Aorta (tissue), 5 donors: ENCODE measurements around the gene ZBTB42. TPM values are rescaled to one million over a fixed set of nuclear protein-coding genes. Genes with fewer than 3 reads are reported as not detected.

Source experiments
- ATAC-seq: fragments of 200-7000 bp; cut with Tn5 transposase; one replicate; pipeline ENCODE4 v1.9.1; 2022; ENCODE audit warnings: moderate library complexity; ENCODE audit not compliant: low FRiP score
- DNase-seq, 2 donors: peaks; one replicate each; pipeline ENCODE4 v3.0.0-alpha.2; 2020
- H3K27ac ChIP-seq, 2 donors: one replicate each; pipeline ENCODE4 v1.5.1; 2013; ENCODE audit warnings: low read length in 2 of 2, mild to moderate bottlenecking in 2 of 2, moderate library complexity in 2 of 2, control low read depth in 1 of 2, inconsistent platforms in 1 of 2, low read depth in 1 of 2
- H3K27me3 ChIP-seq, 2 donors: one replicate each; pipeline ENCODE4 v1.6.1; 2013; ENCODE audit warnings: control low read depth in 1 of 2, low read length in 1 of 2, mild to moderate bottlenecking in 1 of 2, moderate library complexity in 1 of 2; ENCODE audit not compliant: insufficient read depth in 2 of 2, control insufficient read depth in 1 of 2
- H3K36me3 ChIP-seq, 2 donors: one replicate each; pipeline ENCODE4 v1.6.1; 2013; ENCODE audit warnings: control low read depth in 1 of 2, low read length in 1 of 2, mild to moderate bottlenecking in 1 of 2; ENCODE audit not compliant: insufficient read depth in 2 of 2, control insufficient read depth in 1 of 2
- H3K4me1 ChIP-seq, 2 donors: one replicate each; pipeline ENCODE4 v1.6.1; 2013; ENCODE audit warnings: low read length in 2 of 2, control low read depth in 1 of 2, mild to moderate bottlenecking in 1 of 2, moderate library complexity in 1 of 2; ENCODE audit not compliant: insufficient read depth in 2 of 2, control insufficient read depth in 1 of 2
- H3K4me3 ChIP-seq, 2 donors: one replicate each; pipeline ENCODE4 v1.5.1; 2013; ENCODE audit warnings: low read length in 2 of 2, control low read depth in 1 of 2, mild to moderate bottlenecking in 1 of 2
- H3K9me3 ChIP-seq: one replicate; pipeline ENCODE4 v1.6.1; 2013; ENCODE audit warnings: mild to moderate bottlenecking, low read length; ENCODE audit not compliant: control insufficient read depth
- WGBS, 2 donors: extraction: QIAGEN DNeasy Blood & Tissue Kit; methylation state at CpG; one replicate each; pipeline ENCODE4 v1.1.7; 2013; 5-methylcytosine and 5-hydroxymethylcytosine counted together
- intact Hi-C, 2 donors: fragments of 100-400 bp; cut with DNase I; formaldehyde crosslinking; loops; one replicate each; pipeline versions ENCODE4 v1.14.2 to v1.15.0; 2022
- polyA plus RNA-seq, 2 donors: library from polyadenylated mRNA; stranded (reverse); fragments of 200-250 nt; gene quantifications; one replicate each; pipeline ENCODE4 v1.2.3, GENCODE V29; 2013
- total RNA-seq, 2 donors: library from RNA; stranded (reverse); fragmentation: NEBNext Ultra II Directional; extraction: Animal tissue kit (Norgen Biotek cat#: 25700); gene quantifications; one replicate each; pipeline ENCODE4 v1.2.1, GENCODE V29; 2021
- donor health status: healthy with polysubstance abuse.
- donor health status: Bipolar disorder and iron deficiency.
- donor health status: DM: no; HTN: no; CAD: no.
- donor health status: DM: no; HTN: no; CAD: no.
- donor health status: DM: yes; HTN: yes; CAD: no.

Gene ZBTB42
- total and polyA plus RNA-seq, 4 donors: 1.6 to 4.7 (median 3.1) TPM

DNA sequence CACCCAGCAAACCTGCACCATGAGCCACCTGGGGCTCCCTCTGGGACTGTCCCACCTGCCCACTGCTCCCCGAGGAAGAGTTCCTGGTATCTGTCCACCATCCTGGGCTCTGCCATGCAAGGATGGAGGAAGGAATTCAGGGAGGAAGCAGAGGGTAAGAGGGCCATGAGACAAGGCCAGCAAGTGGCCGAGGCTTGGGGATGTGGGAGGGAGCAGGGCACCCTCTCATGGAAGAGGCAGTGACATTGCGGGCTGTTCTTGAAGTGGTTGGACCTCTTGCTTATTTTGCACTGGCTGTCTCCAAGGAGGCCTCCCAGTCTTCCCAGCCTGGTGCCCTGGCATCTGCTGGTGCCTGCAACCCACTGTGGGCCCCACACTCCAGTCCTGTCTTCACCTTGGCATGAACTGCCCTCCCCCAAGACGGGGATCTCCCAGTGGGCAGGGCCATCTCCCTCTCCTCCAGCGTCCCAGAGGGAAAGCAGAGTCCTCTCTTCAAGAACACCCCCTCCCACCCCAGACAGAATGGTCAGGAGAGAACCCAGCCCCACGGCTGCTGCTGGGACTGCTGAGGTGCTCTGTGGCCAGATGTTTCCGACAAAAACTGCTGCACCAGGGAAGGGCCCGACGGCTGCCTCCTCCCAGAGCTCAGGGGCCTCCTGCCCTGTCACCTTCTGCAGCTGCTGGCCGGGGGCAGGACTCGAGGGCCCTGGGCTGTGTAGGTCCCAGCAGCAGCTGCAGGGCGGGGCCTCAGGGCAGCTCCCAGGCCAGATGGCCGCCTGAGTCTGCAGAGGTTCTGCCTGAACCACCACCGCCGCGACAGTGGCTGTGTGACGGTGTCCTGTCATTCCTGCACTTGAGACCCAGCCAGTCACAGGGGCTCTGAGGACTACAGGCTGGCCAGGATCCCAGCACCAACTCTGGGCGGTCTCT is 3.5 kb upstream of the ZBTB42 start:
- Histone ChIP-seq H3K27ac (no peak overlapping the region), H3K4me1 (peaks cover 0 to 7% of the 10 kb centered on the region in 2 donors), H3K27me3 (no peaks in the 10 kb centered on the region), H3K9me3 (no peaks in the 10 kb centered on the region), H3K4me3 (no peak overlapping the region), H3K36me3 (no peaks in the 10 kb centered on the region)
- DNase-seq (no peak), ATAC-seq (no peak)
- WGBS, 2 donors: 54 to 64% methylated on average over 18 of the region's 18 CpGs
- intact Hi-C loops: no loop called here

GRCh38 chr14:104798300-104799243 is 2.3 kb upstream of the ZBTB42 start:
- no peaks in the 10 kb centered on the region for H3K27me3 ChIP-seq
- intact Hi-C loops: no loop called here
- H3K4me1 ChIP-seq: peaks cover 0 to 4% of the 10 kb centered on the region in 2 donors
- H3K9me3 ChIP-seq: no peaks in the 10 kb centered on the region
- H3K4me3 ChIP-seq: no peak overlapping the region
- DNase-seq (no peak), ATAC-seq (no peak)
- 78 to 83% methylated on average over 16 of the region's 16 CpGs for WGBS, 2 donors
- H3K27ac ChIP-seq: peak overlapping the region in 1 of 2 donors; percentile 95
- no peaks in the 10 kb centered on the region for H3K36me3 ChIP-seq

- Histone ChIP-seq H3K36me3 (no peaks in the 10 kb centered on the region), H3K4me1 (no peaks in the 10 kb centered on the region), H3K9me3 (no peaks in the 10 kb centered on the region), H3K27me3 (no peaks in the 10 kb centered on the region), H3K27ac (peak overlapping the region; percentile 95), H3K4me3 (peak overlapping the region in 1 of 2 donors; percentile 5)
- DNase-seq (no peak), ATAC-seq (peak; percentile 21)
- WGBS, 2 donors: 17 to 22% methylated on average over 21 of the region's 21 CpGs
- intact Hi-C loops: no loop called here
Observed at GRCh38 chr14:104799244-104800014, 1.5 kb upstream of the ZBTB42 start.

DNA sequence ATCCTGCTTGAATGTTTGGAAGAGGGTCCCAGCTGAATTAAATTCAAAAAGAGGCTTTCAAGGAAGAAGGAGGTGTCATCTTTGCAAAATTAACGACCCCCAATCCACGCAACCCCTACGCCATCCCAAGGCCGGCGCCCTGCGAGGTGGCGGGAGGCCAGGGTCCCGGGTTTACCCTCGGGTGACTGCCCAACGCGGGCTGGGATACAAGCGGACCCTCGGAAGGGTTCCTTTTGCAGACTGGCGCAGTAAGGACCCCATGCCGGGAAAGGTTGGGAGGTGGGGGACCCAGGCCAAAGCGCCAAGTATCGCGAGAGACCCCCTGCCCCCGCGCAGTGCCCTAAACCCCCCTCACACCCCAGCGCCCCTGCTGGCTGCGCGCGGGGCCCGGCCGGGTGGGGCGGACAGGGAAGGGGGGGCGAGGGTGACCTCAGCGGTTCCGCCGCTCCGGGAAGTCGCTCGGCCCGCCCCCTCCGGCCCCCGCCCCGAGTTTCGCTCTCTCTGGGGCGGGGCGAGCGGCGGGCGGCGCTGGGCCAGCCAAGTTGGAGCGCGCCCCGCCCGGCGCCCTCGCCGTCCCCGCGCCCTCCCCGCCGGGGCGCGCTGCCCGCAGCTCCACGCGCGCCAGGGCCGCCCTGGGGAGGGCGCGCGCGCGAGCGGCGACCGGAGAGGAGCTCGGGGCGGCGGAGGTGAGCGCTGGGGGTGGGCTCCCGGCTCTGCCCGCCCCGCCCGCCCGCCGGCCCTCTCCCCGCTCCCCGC is 708 bp upstream of the ZBTB42 start:
- WGBS, 2 donors: 1% methylated on average over 33 to 83 of the region's 83 CpGs
- ATAC-seq: peak; percentile 91
- Histone ChIP-seq H3K27me3 (no peaks in the 10 kb centered on the region), H3K4me3 (peak overlapping the region; percentile 49 to 55), H3K4me1 (no peaks in the 10 kb centered on the region), H3K9me3 (no peaks in the 10 kb centered on the region), H3K36me3 (no peaks in the 10 kb centered on the region), H3K27ac (peak overlapping the region; percentile 95)
- peak; percentile 94 to 97 for DNase-seq
- intact Hi-C loops: no loop called here

DNA sequence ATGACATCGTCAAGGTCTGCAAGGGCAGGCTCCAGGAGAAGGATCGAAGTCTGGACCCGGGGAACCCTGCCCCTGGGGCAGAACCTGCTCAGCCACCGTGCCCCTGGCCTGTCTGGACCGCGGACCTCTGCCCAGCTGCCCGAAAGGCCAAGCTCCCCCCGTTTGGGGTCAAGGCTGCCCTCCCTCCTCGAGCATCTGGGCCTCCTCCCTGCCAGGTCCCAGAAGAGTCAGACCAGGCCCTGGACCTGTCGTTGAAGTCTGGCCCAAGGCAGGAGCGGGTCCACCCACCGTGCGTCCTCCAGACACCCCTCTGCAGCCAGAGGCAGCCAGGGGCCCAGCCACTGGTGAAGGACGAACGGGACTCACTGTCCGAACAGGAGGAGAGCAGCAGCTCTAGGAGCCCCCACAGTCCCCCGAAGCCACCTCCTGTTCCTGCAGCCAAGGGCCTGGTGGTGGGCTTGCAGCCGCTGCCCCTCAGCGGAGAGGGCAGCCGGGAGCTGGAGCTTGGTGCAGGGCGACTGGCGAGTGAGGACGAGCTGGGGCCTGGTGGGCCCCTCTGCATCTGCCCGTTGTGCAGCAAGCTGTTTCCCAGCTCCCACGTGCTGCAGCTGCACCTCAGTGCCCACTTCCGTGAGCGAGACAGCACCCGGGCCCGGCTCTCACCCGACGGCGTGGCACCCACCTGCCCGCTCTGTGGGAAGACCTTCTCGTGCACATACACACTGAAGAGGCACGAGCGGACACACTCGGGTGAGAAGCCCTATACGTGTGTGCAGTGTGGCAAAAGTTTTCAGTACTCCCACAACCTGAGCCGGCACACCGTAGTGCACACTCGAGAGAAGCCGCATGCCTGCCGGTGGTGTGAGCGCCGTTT is 856 bp downstream of the ZBTB42 start:
- WGBS, 2 donors: 85% methylated on average over 43 to 45 of the region's 45 CpGs
- ATAC-seq (no peak), DNase-seq (peak in 1 of 2 donors; percentile 54)
- intact Hi-C loops: loop anchor here in 1 of 2 donors (1.0 kb wide), 1 partner anchor 13 kb away; no protein-coding TSS in a partner anchor
- Histone ChIP-seq H3K36me3 (no peaks in the 10 kb centered on the region), H3K4me3 (peak overlapping the region in 1 of 2 donors; percentile 49), H3K9me3 (no peaks in the 10 kb centered on the region), H3K27ac (no peak overlapping the region), H3K27me3 (no peaks in the 10 kb centered on the region), H3K4me1 (no peaks in the 10 kb centered on the region)

GRCh38 chr14:104802394-104803184 is 1.7 kb downstream of the ZBTB42 start:
- Histone ChIP-seq H3K4me1 (no peaks in the 10 kb centered on the region), H3K36me3 (no peaks in the 10 kb centered on the region), H3K4me3 (no peak overlapping the region), H3K27ac (no peak overlapping the region), H3K27me3 (no peaks in the 10 kb centered on the region), H3K9me3 (no peaks in the 10 kb centered on the region)
- DNase-seq (peak in 1 of 2 donors; percentile 43), ATAC-seq (no peak)
- 92 to 93% methylated on average over 20 of the region's 20 CpGs for WGBS, 2 donors
- intact Hi-C loops: no loop called here
